Ectodermal cell (in vitro differentiated cells): ENCODE data around the gene UACA. TPM values are rescaled to one million over a fixed set of nuclear protein-coding genes. Genes with fewer than 3 reads are reported as not detected.
"Not testable (repeated sequence)": the region's sequence is repeated elsewhere in the genome, so short reads cannot be mapped to it uniquely, and the experiment has no call there.

Experiments used
- H3K27ac ChIP-seq: 2 replicates; pipeline ENCODE4 v1.7.0; 2013; ENCODE audit warnings: mild to moderate bottlenecking, low read depth, low read length; ENCODE audit not compliant: insufficient read depth, poor library complexity, severe bottlenecking
- H3K27me3 ChIP-seq: 2 replicates; pipeline ENCODE4 v1.7.0; 2013; ENCODE audit warnings: mild to moderate bottlenecking, low read length; ENCODE audit not compliant: insufficient read depth, control insufficient read depth, poor library complexity, severe bottlenecking
- H3K36me3 ChIP-seq: one replicate; pipeline ENCODE4 v1.7.0; 2013; ENCODE audit warnings: low read length; ENCODE audit not compliant: control insufficient read depth, insufficient read depth
- H3K4me1 ChIP-seq: one replicate; pipeline ENCODE4 v1.7.0; 2013; ENCODE audit warnings: low read length; ENCODE audit not compliant: control insufficient read depth, insufficient read depth
- H3K4me3 ChIP-seq: 2 replicates; pipeline ENCODE4 v1.7.0; 2013; ENCODE audit warnings: low read depth, low read length, control low read depth; ENCODE audit not compliant: insufficient read depth
- H3K9me3 ChIP-seq: 2 replicates; pipeline ENCODE4 v1.7.0; 2013; ENCODE audit warnings: mild to moderate bottlenecking, low read length, moderate library complexity; ENCODE audit not compliant: control insufficient read depth
- WGBS, 2 experiments: methylation state at CpG; one replicate each; pipeline ENCODE4 v1.1.7; 2013; ENCODE audit warnings: missing lambda C conversion rate in 2 of 2; 5-methylcytosine and 5-hydroxymethylcytosine counted together
- polyA plus RNA-seq, 4 experiments: library from polyadenylated mRNA; stranded (reverse); fragments of 50-300 nt; gene quantifications; one replicate each; pipeline ENCODE4 v1.2.3, GENCODE V29; 2013

Gene UACA
- polyA plus RNA-seq (2013, experiment 1 of 4) = 35.5 TPM
- polyA plus RNA-seq (2013, experiment 2 of 4) = 29.4 TPM
- polyA plus RNA-seq (2013, experiment 3 of 4) = 31.5 TPM
- 34.2 TPM for polyA plus RNA-seq (2013, experiment 4 of 4)

DNA sequence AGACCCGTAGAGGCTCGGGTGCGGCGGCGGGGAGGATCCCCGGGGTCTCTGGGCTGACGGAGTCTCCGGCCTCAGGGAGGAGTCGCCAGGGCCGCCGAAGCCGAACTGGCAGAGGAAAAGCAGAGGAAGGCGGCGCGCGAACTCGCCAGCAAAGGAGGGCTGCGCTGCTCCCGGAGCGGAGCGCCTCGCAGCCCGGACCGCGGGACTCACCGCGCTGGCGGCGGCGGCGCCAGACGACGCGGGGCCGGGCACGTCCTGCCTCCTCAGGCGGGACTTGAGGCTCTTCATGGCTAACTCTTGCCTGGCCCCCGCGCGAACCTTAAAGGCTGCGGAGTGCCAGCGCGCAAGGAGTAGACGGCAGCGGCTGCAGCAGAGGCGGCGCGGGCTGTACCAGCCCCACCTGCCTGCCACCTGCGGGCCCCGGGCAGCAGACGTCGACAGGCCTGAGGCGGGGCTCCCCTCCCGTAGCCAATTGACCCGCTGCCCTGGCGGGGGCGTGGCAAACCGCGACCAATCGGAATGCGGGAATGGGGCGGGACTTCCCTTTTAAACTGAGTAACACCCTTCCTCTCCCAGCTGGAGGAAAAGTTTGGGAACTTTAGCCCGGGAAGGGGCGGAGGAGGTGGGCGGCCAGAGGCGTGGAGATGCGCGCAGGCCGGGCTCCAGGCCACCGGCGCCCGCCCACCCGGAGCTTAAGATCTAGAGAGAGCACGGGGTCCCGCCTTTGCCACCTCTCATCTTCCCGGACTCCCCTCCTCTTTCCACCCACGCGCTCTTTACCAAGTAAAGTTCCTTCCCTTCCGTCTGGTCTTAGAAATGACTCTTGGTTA is at the start of gene UACA:
TSS of gene UACA (minus strand) at position 439 of the 830 bp plus-strand sequence. CDS start at position 288, 151 bp downstream.
- peaks cover 11% of the 10 kb centered on the region for H3K4me1 ChIP-seq
- no peaks in the 10 kb centered on the region for H3K9me3 ChIP-seq
- WGBS, 2 experiments = 0% methylated on average over 79 of the region's 79 CpGs
- H3K27me3 ChIP-seq = peaks cover 12% of the 10 kb centered on the region
- peak within 1 kb of the TSS; percentile 84 for H3K4me3 ChIP-seq
- H3K36me3 ChIP-seq = no peaks in the 10 kb centered on the region
- no peak within 1 kb of the TSS for H3K27ac ChIP-seq

GRCh38 chr15:70812827-70813364 is 49.5 kb upstream of the UACA start:
- Histone ChIP-seq H3K27ac (no peak overlapping the region), H3K9me3 (no peaks in the 10 kb centered on the region), H3K4me1 (no peaks in the 10 kb centered on the region), H3K27me3 (no peaks in the 10 kb centered on the region), H3K36me3 (no peaks in the 10 kb centered on the region), H3K4me3 (no peak overlapping the region)
- WGBS, 2 experiments = 91 to 95% methylated on average over 4 of the region's 4 CpGs

GRCh38 chr15:70810916-70811578 is 47.7 kb upstream of the UACA start:
- no peaks in the 10 kb centered on the region for H3K27me3 ChIP-seq
- H3K4me3 ChIP-seq = no peak overlapping the region
- H3K36me3 ChIP-seq = no peaks in the 10 kb centered on the region
- H3K27ac ChIP-seq = no peak overlapping the region
- H3K9me3 ChIP-seq = no peaks in the 10 kb centered on the region
- WGBS, 2 experiments = 92 to 94% methylated on average over 9 of the region's 9 CpGs
- no peaks in the 10 kb centered on the region for H3K4me1 ChIP-seq

- H3K27ac ChIP-seq = no peak overlapping the region
- H3K4me3 ChIP-seq = no peak overlapping the region
- no peaks in the 10 kb centered on the region for H3K36me3 ChIP-seq
- WGBS, 2 experiments = 93 to 94% methylated on average over 8 of the region's 9 CpGs
- H3K27me3 ChIP-seq = no peaks in the 10 kb centered on the region
- H3K4me1 ChIP-seq = no peaks in the 10 kb centered on the region
- H3K9me3 ChIP-seq = no peaks in the 10 kb centered on the region
Observed at GRCh38 chr15:70806992-70807712, 43.8 kb upstream of the UACA start.

DNA sequence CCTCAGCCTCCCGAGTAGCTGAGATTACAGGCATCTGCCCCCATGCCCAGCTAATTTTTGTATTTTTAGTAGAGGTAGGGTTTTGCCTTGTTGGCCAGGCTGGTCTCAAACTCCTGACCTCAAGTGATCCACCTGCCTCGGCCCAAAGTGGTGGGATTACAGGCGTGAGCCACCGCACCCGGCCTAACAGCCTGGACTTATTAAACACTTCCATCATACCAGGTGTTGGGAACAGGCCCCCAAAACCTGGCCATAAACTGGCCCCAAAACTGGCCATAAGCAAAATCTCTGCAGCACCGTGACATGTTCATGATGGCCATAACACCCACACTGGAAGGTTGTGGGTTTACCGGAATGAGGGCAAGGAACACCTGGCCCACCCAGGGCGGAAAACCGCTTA is 41.0 kb upstream of the UACA start:
- H3K27ac ChIP-seq, H3K4me1 ChIP-seq, H3K9me3 ChIP-seq, H3K27me3 ChIP-seq, H3K36me3 ChIP-seq, H3K4me3 ChIP-seq: not testable (repeated sequence)
- 92 to 94% methylated on average over 9 of the region's 9 CpGs for WGBS, 2 experiments

GRCh38 chr15:70802629-70803028 is 39.3 kb upstream of the UACA start:
- Histone ChIP-seq H3K27me3 (no peaks in the 10 kb centered on the region), H3K27ac (no peak overlapping the region), H3K4me3 (no peak overlapping the region), H3K9me3 (no peaks in the 10 kb centered on the region), H3K36me3 (no peaks in the 10 kb centered on the region), H3K4me1 (no peaks in the 10 kb centered on the region)
- WGBS, 2 experiments = 91 to 95% methylated on average over 4 of the region's 4 CpGs

- Histone ChIP-seq H3K4me1 (no peaks in the 10 kb centered on the region), H3K4me3 (no peak overlapping the region), H3K27me3 (no peaks in the 10 kb centered on the region), H3K9me3 (no peaks in the 10 kb centered on the region), H3K36me3 (no peaks in the 10 kb centered on the region), H3K27ac (no peak overlapping the region)
- WGBS, 2 experiments = 95 to 96% methylated on average over 5 of the region's 5 CpGs
Observed at GRCh38 chr15:70801109-70801508, 37.8 kb upstream of the UACA start.

DNA sequence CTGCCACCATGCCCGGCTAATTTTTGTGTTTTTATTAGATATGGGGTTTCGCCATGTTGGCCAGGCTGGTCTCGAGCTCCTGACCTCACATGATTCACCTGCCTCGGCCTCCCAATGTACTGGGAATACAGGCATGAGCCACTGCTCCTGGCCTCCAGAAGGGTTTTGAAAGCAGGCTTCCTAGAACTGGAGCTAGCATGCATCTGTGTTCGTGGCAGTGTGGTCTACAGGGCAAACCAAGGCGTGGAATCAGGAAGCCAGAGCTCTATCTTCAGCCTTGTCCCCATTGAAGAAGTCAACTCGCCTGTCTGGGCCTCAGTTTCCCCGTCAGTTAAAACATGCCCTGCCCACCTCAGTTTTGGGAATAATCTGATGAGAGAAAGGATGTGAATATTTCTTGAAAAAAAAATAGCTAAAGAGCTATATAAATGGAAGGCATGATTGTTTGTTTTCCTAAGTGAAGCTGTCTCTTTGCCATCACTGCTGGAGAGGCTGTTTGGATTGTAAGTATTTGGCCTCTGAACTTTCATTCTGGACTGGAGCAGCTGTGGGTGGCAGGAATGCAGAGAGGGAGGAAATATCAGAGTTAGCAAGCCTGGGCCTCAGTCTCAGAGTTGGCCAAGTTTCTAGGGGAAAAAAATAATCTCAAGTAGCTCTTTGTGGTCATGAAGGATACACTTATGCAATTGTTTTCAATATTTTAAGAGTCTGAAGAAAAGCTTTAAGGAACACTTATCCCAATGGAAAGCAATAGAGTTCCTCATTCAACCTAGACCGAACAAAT is 36.5 kb upstream of the UACA start:
- Histone ChIP-seq H3K27me3 (no peaks in the 10 kb centered on the region), H3K4me1 (peaks cover 1% of the 10 kb centered on the region), H3K27ac (no peak overlapping the region), H3K9me3 (no peaks in the 10 kb centered on the region), H3K36me3 (no peaks in the 10 kb centered on the region), H3K4me3 (no peak overlapping the region)
- WGBS, 2 experiments = 92 to 93% methylated on average over 9 of the region's 9 CpGs

DNA sequence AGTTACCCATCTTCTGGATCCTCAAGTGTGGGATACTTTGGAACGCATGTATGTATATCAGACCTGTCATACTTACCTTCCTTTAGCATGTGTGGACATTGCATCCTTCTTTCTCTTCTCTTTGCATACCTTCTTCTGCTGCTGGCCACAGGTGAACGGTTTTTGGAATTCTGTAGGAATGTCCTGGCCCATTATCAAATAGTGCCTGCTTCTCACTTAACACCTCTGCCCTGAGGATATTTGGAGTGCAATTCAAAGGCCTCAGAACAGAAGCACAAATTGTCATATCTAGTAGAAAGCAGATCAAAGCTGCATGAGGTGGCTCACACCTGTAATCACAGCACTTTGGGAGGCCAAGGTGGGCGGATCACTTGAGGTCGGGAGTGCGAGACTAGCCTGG is 34.1 kb upstream of the UACA start:
- H3K4me1 ChIP-seq = peaks cover 4% of the 10 kb centered on the region
- 89 to 91% methylated on average over 5 of the region's 5 CpGs for WGBS, 2 experiments
- no peaks in the 10 kb centered on the region for H3K36me3 ChIP-seq
- H3K27ac ChIP-seq = no peak overlapping the region
- H3K9me3 ChIP-seq = no peaks in the 10 kb centered on the region
- no peak overlapping the region for H3K4me3 ChIP-seq
- H3K27me3 ChIP-seq = no peaks in the 10 kb centered on the region
